Activated naive CD8-positive, alpha-beta T cell (primary cell): ENCODE results near the gene ZIC5.
A peak's percentile ranks its signal among the peaks of the same experiment; 100 is the strongest.

ENCODE experiments used
- H3K27ac Mint-ChIP-seq: one replicate; pipeline ENCODE4 v1.8.0; 2021; ENCODE audit warnings: mixed read lengths
- H3K27me3 Mint-ChIP-seq: one replicate; pipeline ENCODE4 v1.8.0; 2021; ENCODE audit warnings: mixed read lengths
- H3K36me3 Mint-ChIP-seq: one replicate; pipeline ENCODE4 v1.8.0; 2021; ENCODE audit warnings: mixed read lengths
- H3K4me1 Mint-ChIP-seq: one replicate; pipeline ENCODE4 v1.8.0; 2021; ENCODE audit warnings: low read depth, mixed read lengths
- H3K4me3 Mint-ChIP-seq: one replicate; pipeline ENCODE4 v1.8.0; 2021; ENCODE audit warnings: mild to moderate bottlenecking, mixed read lengths
- H3K9me3 Mint-ChIP-seq: one replicate; pipeline ENCODE4 v1.8.0; 2021; ENCODE audit warnings: low read depth, mixed read lengths

The ZIC5 gene

DNA sequence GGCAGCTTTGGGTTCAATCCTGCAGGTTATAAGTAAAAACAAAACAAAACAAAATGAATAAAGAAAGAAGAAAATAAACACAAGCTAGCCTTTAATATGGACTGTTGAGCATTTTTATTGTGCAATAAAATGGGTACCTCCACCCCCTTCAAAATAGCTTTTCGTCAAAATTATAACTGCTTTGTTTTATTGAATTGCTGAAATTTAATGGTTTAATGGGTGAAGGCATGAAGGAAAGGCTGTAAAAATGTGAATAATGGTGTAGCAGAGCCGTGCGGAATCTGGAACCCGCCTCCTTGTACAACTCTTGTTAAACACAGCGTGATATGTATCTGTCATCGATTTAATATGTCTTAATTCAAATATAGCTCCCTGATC lies 2.2 kb upstream of the ZIC5 start:
- Mint-ChIP-seq H3K9me3 (peaks cover 23% of the 10 kb centered on the region), H3K27me3 (peaks cover 62% of the 10 kb centered on the region), H3K4me1 (peaks cover 21% of the 10 kb centered on the region), H3K27ac (peak overlapping the region; percentile 28), H3K4me3 (no peak overlapping the region), H3K36me3 (peaks cover 5% of the 10 kb centered on the region)

DNA sequence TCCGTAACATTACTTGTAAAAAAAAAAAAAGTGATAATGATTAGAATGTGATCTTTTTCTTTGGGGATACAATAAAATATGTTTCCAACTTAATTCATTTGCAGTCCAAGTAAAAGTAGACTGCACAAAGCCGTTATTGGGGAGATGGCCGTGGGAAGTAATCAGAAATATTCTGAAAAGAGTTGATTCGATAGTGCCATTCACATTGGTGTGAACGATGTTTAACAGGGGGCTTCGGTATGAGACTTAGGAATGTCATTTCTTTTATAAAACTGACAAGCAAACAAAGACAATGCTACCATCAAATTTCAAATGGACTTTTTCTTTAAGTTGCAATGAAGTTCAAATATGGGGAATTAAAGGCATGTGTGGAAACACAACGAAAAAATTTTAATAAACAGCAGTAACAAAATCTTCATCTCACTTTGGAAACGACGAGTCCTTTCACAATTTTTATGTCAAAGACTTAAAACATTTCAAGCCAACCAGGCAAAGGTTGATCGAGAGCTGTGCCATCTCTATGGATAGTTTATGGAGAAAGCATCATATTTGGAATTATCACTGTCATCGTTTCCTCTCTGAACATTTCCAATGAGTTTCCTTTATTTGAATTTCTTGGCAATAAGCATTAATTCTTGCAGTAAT lies 1.7 kb upstream of the ZIC5 start:
- Mint-ChIP-seq H3K4me1 (peaks cover 17% of the 10 kb centered on the region), H3K9me3 (peaks cover 23% of the 10 kb centered on the region), H3K4me3 (no peak overlapping the region), H3K27ac (peak overlapping the region; percentile 28), H3K27me3 (peaks cover 58% of the 10 kb centered on the region), H3K36me3 (peaks cover 5% of the 10 kb centered on the region)

DNA sequence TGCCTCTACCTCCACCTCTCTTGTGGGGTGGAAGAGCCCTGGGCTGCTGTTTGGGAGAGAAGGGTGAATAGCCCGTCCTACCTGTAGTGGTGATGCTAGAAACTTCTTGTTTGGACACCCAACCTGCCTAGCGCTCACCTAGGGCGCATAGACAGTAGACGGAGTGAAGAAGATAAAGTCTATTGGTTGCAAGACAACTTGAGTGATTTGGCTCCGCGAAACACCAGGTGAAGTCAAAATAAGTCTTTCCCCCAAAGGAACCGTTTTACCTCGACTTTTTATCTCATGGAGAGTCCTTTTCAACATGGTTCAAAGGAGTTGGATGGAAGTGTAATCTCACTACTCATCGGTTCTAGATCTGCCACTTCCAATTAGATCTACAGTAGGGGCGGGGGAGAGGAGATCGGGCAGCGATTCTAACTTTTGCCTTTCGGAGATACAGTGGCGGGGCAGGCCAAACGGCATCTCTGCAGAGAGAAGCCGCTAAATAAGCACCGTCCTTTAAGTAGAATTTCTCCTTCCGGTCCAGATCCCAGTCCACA lies 694 bp upstream of the ZIC5 start:
- Mint-ChIP-seq H3K27me3 (peaks cover 58% of the 10 kb centered on the region), H3K4me3 (peak overlapping the region; percentile 51), H3K36me3 (peaks cover 8% of the 10 kb centered on the region), H3K9me3 (peaks cover 23% of the 10 kb centered on the region), H3K27ac (peak overlapping the region; percentile 46), H3K4me1 (peaks cover 24% of the 10 kb centered on the region)

DNA sequence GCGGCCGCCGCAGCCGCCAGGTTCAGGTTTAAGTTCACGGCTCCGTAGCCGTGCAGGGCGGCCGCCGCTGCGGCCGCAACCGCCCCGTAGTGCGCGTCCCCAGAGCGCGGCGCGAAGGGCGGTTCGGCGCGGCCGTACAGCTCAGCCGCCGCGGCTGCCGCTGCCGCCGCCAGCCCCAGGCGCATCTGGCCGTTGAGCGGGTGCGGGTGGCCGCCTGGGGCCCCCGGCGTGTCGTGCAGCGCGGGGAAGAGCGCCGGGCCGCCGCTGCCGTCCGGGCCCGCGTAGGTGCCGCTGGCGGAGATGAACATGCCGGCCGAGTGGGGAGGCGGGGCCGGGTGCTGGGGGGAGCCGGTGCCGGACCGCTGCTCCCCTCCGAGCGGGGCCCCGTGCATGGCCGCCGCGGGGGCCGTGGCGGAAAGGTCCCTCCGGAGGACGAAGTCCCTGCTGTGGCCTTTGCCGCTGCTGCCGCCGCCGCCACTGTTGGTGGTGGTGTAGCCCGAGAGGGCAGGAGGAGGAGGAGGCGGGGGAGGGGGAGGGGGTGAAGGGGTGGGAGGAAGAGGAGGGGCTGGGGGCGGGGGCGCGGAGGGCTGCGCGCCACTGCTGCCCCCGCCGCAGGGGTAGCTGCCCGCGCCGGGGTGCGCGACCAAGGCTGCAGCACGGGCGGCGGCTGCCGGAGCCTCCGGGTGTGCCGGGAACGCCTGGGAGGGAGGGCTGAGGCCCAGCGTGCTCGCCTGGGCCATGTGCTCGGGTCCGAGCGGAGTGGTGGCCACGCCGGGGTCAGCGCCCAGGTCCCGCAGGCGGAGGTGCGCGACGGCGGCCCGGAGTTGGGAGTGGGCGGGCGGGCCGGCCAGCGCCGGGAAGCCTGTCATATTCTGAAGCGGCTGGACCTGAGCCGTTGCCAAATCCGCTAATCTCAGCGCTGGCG lies 654 bp downstream of the ZIC5 start:
- Mint-ChIP-seq H3K36me3 (peaks cover 5% of the 10 kb centered on the region), H3K4me3 (no peak overlapping the region), H3K27me3 (peaks cover 54% of the 10 kb centered on the region), H3K27ac (no peak overlapping the region), H3K4me1 (peaks cover 24% of the 10 kb centered on the region), H3K9me3 (peaks cover 12% of the 10 kb centered on the region)

DNA sequence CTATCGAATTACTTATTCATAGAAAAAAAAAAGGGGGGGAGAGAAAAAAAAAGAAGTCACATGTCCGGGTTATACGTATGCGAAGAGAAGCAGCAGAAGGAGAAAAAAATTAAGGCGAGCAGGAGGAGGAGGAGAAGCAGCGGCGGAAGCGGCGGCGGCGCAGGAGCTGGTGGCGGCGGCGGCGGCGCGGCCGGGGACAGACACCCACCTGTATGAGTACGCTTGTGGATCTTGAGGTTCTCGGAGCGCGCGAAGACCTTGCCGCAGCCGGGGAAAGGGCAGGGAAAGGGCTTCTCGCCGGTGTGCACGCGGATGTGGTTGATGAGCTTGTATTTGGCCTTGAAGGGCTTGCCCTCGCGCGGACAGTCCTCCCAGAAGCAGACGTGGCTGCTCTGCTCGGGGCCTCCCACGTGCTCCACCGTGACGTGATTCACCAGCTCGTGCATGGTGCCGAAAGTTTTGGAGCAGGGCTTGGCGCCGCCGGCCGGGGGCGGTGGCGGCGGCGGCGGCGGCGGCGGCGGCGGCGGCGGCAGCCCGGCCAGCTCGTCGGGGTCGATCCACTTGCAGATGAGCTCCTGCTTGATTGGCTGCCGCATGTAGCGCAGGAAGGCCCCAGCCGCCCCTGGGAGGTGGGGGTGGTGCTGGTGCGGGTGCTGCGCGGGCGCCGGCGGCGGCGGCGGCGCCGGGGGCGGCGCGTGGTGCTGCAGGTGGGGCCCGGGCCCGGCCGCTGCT lies 1.5 kb downstream of the ZIC5 start:
- H3K4me1 Mint-ChIP-seq = peaks cover 24% of the 10 kb centered on the region
- peaks cover 56% of the 10 kb centered on the region for H3K27me3 Mint-ChIP-seq
- H3K36me3 Mint-ChIP-seq = peaks cover 5% of the 10 kb centered on the region
- H3K9me3 Mint-ChIP-seq = peaks cover 10% of the 10 kb centered on the region
- H3K4me3 Mint-ChIP-seq = peak overlapping the region; percentile 79
- H3K27ac Mint-ChIP-seq = no peak overlapping the region

DNA sequence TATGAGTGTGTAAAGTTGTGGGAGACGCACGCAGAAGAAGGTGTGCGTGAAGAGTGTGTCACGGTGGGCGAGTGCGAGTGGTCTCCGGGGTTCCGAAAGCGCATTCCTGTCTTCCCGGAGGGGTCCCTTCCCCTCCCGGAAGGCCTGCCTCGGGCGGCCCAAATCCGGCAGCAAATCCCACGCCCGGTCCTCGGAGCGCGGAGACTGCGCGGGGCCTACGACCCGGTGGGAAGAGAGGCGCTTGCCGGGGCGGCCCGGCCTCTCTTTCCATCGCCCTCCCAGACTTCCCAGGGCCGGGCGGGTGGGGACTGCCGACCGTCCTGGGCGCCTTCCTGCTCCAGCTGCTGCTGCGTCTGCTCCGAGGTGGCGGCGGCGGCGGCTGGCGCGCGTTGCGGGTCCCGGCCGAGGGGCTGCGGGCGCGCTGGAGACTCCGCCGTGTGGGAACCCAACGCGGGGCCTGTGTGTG lies 2.1 kb downstream of the ZIC5 start:
- Mint-ChIP-seq H3K36me3 (peaks cover 5% of the 10 kb centered on the region), H3K4me3 (peak overlapping the region; percentile 83), H3K27ac (peak overlapping the region; percentile 84), H3K4me1 (peaks cover 24% of the 10 kb centered on the region), H3K27me3 (peaks cover 55% of the 10 kb centered on the region), H3K9me3 (peaks cover 10% of the 10 kb centered on the region)

DNA sequence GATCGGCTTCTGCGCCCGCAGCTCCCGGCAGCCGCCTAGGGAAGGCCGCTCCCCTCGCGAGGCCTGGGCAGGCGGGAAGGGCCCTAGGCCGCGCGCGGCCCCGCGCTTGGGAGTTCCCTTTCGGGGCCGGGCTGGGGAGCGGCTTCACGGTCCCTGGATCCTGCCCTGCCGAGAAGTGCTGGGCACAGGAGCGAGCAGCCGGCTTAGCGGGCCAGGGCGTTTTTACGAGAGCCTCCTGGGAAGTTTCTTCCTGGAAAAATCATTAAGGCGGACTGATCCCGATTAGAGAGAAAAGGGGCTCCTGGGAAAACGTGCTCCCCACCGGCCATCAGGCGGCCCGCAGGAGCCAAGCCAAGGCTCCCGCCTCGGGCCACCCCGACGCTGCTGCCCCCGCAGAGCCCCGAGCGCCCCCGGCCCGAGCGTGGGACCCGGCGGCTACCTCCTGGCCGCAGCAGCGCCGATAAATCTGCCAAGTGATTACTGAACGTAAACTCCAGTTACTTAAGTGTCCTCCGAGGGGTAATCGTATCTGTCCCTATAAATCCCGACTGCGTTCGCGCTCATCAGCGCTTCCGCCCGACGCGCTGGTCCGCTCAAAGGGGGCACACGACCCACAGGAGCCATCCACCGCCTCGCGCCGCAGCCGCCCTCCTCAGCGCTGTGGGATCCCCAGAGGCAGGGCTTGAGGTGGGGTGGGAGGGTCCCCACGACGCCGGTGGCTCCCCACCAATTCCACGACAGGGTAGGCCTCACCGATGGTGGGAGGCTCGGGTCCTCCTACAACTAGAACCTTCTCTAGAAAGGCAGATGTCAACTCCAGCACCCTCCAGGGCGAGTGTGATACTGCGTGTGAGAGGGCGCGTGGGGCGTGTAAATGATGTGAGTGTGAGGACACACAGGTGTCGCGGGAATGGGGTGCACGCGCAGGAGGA lies 2.8 kb downstream of the ZIC5 start:
- H3K9me3 Mint-ChIP-seq = peaks cover 9% of the 10 kb centered on the region
- peaks cover 24% of the 10 kb centered on the region for H3K4me1 Mint-ChIP-seq
- peak overlapping the region; percentile 84 for H3K27ac Mint-ChIP-seq
- peak overlapping the region; percentile 83 for H3K4me3 Mint-ChIP-seq
- H3K27me3 Mint-ChIP-seq = peaks cover 53% of the 10 kb centered on the region
- peaks cover 5% of the 10 kb centered on the region for H3K36me3 Mint-ChIP-seq

DNA sequence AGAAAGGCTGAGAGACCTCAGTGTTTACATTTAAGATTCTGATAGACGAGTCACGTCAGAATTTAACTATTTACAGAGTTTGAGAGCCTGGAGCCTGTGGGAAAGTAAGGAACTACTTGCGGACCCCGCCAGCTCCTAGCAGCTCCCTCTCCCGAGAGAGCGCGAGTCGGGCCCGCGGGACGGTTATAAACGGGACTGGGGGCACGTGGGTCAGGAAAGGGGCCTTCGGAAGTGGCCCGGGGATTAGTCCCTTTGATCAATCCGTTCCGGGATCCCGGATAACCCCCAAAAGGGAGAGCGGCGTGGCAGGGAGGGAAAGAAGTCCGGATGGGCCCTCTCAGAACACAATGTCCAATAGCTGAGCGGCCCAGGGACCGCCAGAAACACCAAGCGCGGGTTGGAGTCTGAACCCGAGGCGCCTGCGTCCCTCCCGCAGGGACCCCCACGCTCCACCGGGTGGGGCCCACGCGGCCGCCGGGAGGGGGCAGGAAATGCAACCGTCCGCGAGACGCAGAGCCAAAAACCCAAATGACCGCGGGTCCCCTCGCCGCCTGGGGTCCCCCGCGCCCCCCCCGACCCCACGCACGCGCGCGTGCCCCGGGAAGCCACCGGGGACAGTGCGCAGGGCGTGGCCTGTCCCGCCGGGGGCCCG lies 3.6 kb downstream of the ZIC5 start:
- Mint-ChIP-seq H3K27me3 (peaks cover 47% of the 10 kb centered on the region), H3K4me1 (peaks cover 24% of the 10 kb centered on the region), H3K4me3 (peak overlapping the region; percentile 56), H3K36me3 (peaks cover 2% of the 10 kb centered on the region), H3K9me3 (peaks cover 1% of the 10 kb centered on the region), H3K27ac (peak overlapping the region; percentile 72)

DNA sequence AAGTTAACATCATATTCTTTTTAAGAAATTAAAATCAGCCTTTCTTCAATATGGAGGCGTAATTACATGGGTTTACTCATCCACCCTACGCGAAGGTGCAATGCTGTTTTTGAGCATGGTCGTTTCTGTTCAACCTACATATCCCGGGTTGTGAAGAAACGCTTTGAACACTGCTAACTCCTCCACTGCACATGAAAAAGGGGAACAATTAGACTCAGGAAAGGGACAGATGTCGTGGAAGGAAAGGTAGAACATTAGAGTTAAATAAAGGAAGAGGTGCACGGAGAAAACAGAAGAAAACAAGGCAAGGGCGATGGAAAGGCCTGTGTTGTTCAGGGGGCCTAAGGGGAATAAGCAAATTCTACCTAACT lies 4.1 kb downstream of the ZIC5 start:
- H3K27me3 Mint-ChIP-seq = peaks cover 47% of the 10 kb centered on the region
- H3K27ac Mint-ChIP-seq = peak overlapping the region; percentile 72
- peaks cover 2% of the 10 kb centered on the region for H3K36me3 Mint-ChIP-seq
- peaks cover 24% of the 10 kb centered on the region for H3K4me1 Mint-ChIP-seq
- H3K4me3 Mint-ChIP-seq = peak overlapping the region; percentile 56
- H3K9me3 Mint-ChIP-seq = no peaks in the 10 kb centered on the region

DNA sequence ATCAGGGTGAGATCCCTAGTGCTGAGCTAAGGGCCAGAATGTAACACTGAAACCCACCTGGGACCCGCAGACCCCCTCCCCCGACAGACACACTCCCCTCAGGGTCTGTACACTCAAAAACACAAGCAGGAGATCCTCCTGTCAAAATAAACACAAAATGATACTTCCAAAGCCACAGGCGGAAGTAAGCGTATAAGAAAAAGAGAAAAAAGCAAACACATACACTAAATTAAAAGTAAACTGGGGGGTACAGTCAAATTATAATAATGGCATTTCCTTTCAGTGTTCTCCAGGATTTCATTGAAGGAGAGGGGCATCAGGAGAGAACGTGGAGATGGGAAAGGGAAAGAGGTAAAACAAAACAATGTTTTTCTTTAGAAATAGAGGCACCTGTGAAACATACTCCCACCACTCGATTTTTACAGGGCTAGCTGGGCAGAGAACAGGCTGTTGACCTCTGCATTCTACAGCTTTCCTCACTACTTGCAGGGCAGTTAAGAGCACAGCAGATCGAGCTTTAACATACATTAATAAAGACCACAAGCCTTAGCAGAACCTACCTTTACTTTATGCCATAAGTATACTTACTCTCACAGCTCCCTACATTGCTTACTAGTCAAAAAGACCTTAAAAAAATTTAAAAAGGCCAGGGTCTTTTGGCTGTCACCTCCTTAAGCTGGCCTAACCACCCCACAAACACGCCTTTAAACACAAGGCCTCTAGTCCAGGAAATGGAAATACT lies 5.3 kb downstream of the ZIC5 start:
- no peak overlapping the region for H3K27ac Mint-ChIP-seq
- no peak overlapping the region for H3K4me3 Mint-ChIP-seq
- H3K27me3 Mint-ChIP-seq = peaks cover 53% of the 10 kb centered on the region
- peaks cover 2% of the 10 kb centered on the region for H3K36me3 Mint-ChIP-seq
- no peaks in the 10 kb centered on the region for H3K9me3 Mint-ChIP-seq
- H3K4me1 Mint-ChIP-seq = peaks cover 16% of the 10 kb centered on the region

DNA sequence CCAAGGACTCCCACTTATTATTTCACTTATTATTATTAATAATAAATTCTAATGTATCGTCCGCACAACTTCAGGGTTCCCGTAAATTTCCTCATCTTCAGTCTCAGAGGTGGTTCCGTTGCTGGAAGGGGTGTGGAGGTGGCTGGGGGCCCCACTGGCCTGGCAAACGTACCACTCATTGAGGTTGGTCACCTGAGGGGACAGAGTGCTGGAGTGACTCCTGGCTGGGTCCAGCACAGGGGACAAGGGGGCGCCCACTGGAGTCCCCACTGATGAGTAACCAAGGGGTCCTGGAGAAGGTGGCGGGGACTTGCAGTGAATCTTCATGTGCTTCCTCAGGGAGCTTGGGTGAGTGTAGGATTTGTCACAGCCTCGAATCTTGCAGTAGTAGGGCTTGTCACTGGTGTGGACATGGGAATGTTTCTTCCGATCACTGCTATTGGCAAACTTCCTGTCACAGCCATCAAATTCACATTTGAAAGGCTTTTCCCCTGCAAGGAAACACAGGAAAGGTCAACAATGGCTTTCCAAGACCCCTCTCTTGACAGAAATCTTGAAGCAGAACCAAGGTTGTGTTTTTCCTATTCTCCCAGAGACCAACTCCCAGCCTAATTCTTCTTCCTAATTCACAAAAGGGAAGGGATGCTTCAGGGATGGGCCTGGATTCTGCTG lies 6.1 kb downstream of the ZIC5 start:
- Mint-ChIP-seq H3K4me3 (no peak overlapping the region), H3K27ac (no peak overlapping the region), H3K9me3 (no peaks in the 10 kb centered on the region), H3K4me1 (peaks cover 16% of the 10 kb centered on the region), H3K27me3 (peaks cover 58% of the 10 kb centered on the region), H3K36me3 (peaks cover 2% of the 10 kb centered on the region)

DNA sequence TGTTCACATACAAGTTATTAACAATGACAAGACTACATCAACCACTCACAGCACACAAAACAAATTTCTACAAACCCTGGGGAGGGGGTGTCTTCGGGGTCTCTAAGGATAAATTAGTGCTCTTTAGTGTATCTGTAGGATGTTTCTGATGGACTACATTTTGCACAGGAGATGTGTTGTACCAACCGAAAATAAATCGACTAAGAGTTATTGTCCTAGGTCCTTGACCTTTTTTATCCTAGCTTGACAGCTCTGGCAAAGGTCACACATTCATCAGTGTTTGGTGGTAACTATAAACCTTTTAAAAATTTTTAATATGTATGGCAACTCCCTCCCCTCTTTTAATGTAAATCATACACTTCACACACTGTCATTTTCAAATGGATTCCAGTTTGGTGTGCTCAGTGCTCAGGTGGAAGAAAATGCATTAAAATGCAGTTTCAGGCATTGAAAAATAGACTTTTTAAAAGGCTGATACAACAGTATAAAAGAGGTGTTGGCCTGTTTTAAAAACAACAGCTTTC lies 7.7 kb downstream of the ZIC5 start:
- no peak overlapping the region for H3K27ac Mint-ChIP-seq
- peaks cover 2% of the 10 kb centered on the region for H3K36me3 Mint-ChIP-seq
- no peak overlapping the region for H3K4me3 Mint-ChIP-seq
- peaks cover 19% of the 10 kb centered on the region for H3K4me1 Mint-ChIP-seq
- peaks cover 58% of the 10 kb centered on the region for H3K27me3 Mint-ChIP-seq
- H3K9me3 Mint-ChIP-seq = no peaks in the 10 kb centered on the region
